ENCODE data around the gene PHF12.

Gene PHF12

DNA sequence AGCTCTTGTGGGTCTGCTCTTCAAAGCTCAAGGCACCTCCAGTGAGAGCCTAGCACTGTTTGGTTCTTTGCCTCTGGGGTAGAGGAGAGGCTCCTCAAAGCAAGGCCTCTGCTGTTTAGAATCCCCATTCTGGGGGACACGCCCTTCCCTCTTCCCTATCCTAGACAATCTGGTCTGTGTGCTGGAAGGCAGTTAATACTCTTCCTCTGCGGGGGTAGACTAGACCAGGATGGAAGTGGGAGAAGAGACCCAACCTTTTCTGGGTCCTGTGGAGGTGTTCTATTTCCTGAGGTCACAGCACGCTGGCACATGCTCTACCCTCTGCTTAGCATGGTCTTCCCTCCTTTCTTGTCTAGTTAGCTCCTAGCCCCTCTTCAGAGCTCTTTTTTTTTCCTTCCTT lies 88.8 kb downstream of the PHF12 start:
- no peak for DNase-seq (ENCODE audit: low read depth in 1 of 2, low spot score in 1 of 2)

DNA sequence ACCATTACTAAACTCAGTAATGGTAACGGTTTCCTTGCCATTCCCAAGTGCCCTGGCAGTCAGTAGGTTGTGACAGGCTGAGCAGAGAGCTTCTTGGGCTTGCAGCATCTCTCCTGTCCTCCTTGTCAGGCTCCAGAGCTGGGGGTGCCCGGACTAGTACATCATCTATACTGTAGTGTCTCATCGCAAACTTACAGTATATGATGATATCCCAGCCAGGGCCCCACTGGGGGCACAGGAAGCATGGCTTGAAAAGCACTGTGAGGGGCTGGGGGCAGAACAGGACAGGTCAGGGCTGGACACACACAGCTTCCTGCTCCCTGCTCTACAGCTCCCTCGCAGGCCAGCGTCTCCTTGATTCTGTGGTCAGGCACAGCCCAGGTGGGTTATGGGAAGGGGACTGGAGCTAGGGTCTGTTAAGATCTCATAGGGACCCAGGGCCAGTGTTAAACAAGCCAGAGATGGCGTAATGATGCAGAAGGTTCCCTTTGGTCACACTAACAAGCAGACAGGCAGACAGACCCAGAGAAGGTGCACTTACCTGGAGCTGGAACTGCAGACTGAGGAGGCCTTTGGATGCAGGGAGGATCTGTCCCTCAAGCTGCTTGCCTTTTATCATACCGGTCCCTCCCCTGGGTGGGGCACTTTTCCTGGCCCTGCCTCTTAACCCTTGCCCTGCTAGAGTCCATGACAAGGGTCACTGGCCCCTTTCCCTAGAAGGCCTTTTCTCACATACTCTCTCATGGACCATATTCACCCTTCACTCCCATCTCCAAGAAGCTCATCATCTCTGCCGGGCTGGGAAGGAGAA lies 89.7 kb downstream of the PHF12 start:
- no peak for DNase-seq (ENCODE audit: low read depth in 1 of 2, low spot score in 1 of 2)

DNA sequence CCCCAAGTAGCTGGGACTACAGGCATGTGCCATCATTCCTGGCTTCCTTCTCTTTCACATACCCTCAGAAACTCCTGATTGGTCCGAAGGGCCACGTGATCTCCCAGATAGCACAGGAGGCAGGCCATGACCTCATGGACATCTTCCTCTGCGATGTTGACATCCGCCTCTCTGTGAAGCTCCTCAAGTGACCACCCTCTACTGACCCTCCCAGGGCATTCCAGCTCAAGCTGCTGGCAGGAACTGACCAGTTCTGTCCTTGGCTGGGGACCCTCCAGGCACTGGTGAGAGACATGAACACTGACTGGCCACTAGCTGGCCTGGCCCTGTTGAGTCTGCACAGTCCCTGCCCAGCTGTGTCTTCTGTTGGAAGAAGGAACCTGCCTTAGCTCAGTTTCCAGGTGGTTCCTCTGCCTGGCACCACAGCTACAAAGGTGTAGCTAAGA lies 90.9 kb downstream of the PHF12 start:
- DNase-seq (ENCODE audit: low read depth in 1 of 2, low spot score in 1 of 2) = no peak

DNA sequence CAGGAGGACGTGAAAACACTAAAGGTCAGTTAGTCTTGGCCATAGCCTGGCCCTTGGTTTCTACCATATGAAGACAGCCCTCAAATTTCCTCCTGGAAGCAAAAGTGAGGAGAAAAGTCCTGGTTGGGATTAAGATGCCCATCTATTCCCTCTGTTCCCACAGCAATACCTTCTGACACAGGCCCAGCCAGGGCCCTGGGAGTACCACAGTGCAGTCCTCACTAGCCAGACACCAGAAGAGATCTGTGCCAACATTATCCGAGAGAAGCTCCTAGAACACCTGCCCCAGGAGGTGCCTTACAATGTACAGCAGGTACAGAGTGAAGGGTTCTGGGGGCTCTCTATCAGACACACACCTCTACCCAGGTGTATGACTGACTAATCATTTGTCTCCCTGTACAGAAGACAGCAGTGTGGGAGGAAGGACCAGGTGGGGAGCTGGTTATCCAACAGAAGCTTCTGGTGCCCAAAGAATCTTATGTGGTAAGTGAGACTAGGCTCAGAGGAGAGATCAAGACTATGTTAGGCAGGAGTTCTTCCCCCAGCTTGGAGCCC lies 92.4 kb downstream of the PHF12 start:
- no peak for DNase-seq (ENCODE audit: low read depth in 1 of 2, low spot score in 1 of 2)

DNA sequence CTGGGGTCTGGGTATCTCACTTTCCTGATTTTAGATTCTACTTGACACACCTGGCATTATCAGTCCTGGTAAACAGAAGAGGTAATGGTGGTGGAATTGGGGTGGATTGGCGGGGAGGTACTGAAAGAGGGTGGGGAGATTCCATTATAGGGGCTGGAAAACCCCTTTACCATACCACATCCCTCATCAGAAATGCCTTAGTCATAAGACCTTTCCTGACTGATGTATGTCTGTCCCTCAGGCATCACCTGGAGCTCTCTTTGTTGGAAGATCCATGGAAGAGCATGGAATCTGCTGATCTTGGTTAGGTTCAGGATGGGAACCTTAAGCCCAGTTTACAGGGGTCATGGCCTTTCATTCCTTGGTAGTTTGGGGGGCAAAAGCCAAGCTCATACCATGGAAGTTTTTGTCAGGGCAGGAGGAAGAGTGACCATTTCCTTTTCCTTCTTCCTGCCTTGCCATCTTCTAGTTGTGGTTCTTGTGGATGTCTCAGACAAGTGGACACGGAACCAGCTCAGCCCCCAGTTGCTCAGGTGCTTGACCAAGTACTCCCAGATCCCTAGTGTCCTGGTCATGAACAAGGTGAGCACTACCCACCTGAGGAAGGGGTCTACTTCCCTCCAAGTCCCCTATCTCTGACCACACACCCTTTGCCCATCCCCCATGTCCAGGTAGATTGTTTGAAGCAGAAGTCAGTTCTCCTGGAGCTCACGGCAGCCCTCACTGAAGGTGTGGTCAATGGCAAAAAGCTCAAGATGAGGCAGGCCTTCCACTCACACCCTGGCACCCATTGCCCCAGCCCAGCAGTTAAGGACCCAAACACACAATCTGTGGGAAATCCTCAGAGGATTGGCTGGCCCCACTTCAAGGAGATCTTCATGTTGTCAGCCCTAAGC lies 93.2 kb downstream of the PHF12 start:
- no peak for DNase-seq (ENCODE audit: low read depth in 1 of 2, low spot score in 1 of 2)

- no peak for DNase-seq (ENCODE audit: low read depth in 1 of 2, low spot score in 1 of 2)
Measured at GRCh38 chr17:28856028-28856574, 95.2 kb downstream of the PHF12 start.

- DNase-seq (ENCODE audit: low read depth in 1 of 2, low spot score in 1 of 2) = no peak
Measured at GRCh38 chr17:28855336-28855679, 96.0 kb downstream of the PHF12 start.

Data from activated CD4-positive, alpha-beta T cell treated with anti-CD3 and anti-CD28 coated beads, Interleukin-2, amount 50 U/mL, for 24 hours (primary cell).